Measurements from ENCODE around the gene CRTAC1.
A peak's percentile ranks its signal among the peaks of the same experiment; 100 is the strongest.

CRTAC1 gene, protein sequence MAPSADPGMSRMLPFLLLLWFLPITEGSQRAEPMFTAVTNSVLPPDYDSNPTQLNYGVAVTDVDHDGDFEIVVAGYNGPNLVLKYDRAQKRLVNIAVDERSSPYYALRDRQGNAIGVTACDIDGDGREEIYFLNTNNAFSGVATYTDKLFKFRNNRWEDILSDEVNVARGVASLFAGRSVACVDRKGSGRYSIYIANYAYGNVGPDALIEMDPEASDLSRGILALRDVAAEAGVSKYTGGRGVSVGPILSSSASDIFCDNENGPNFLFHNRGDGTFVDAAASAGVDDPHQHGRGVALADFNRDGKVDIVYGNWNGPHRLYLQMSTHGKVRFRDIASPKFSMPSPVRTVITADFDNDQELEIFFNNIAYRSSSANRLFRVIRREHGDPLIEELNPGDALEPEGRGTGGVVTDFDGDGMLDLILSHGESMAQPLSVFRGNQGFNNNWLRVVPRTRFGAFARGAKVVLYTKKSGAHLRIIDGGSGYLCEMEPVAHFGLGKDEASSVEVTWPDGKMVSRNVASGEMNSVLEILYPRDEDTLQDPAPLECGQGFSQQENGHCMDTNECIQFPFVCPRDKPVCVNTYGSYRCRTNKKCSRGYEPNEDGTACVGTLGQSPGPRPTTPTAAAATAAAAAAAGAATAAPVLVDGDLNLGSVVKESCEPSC

DNA sequence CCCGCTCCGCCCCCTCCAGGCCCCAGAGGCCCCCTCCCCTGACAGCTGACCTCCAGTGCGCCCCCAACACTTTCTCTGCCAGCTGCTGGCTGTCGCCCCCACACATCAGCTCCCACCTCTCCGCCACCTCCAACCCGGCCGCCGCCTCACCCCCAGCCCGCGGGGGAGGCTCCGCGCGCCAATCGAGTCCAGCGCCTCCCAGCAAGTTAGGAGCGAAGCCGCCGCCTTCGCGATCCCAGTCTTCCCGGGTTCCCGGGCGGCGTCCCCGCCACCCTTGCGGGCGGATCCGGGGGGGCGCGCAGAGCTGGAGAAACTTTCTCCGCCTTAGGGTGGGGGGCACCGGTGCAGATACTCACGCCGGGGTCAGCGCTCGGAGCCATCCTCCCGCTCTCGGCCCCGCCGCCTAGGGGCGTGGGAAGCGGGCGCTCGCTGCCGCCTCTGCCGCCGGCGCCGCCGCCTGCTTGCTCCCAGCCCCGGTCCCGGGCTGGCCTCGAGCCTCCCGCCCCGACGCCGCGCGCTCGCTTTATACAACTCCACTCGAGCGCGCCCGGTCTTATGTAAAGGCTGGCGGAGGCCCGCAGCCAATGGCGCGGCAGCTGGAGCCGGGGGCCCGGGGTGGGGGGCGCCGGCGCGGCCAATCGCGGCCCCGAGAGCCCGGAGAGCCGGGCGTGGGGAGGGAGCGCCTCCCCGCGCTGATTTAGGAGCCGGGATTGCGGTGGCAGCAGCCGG is at the start of gene CRTAC1:
TSS of gene CRTAC1 (minus strand) at position 529 of the 729 bp plus-strand sequence. CDS start at position 380, 149 bp downstream.
- Mint-ChIP-seq H3K4me1 (peaks cover 28% of the 10 kb centered on the region), H3K4me3 (peak within 1 kb of the TSS; percentile 68), H3K27me3 (ENCODE audit: low read depth, poor library complexity) (peaks cover 75% of the 10 kb centered on the region), H3K27ac (no peak within 1 kb of the TSS), H3K36me3 (ENCODE audit: low read depth) (no peaks in the 10 kb centered on the region), H3K9me3 (no peaks in the 10 kb centered on the region)
- peak; percentile 90 for DNase-seq
- no peak for TF ChIP-seq CTCF (IDR thresholded peaks at IDR 0.05)

- TF ChIP-seq CTCF (IDR thresholded peaks at IDR 0.05), result no peak
- H3K27me3 Mint-ChIP-seq (ENCODE audit: low read depth, poor library complexity), result peaks cover 63% of the 10 kb centered on the region
- H3K36me3 Mint-ChIP-seq (ENCODE audit: low read depth), result no peaks in the 10 kb centered on the region
- no peaks in the 10 kb centered on the region for H3K9me3 Mint-ChIP-seq
- no peak for DNase-seq
- no peak overlapping the region for H3K27ac Mint-ChIP-seq
- H3K4me3 Mint-ChIP-seq, result no peak overlapping the region
- H3K4me1 Mint-ChIP-seq, result no peaks in the 10 kb centered on the region
Observed at GRCh38 chr10:98078774-98079173, 48.4 kb upstream of the CRTAC1 start.

DNA sequence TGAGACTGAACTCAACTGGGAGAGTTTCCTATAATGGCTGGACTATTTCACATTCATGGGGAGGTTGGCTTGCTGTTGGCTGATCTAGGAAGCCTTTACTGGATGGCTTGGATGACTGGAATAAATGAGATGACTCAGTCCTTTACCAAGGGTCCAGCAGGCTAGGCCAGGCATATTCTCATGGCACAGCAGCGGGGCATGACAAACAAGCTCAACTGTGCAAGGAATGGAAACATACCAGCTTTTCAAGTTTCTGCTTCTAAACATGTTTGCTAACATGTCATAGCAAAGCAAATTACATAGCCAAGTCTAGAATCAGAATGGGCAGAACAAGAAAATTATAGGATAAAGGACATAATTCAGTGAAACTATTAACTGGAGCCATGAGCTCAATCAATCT is 46.8 kb upstream of the CRTAC1 start:
- no peak overlapping the region for H3K4me3 Mint-ChIP-seq
- H3K36me3 Mint-ChIP-seq (ENCODE audit: low read depth), result no peaks in the 10 kb centered on the region
- no peak for TF ChIP-seq CTCF (IDR thresholded peaks at IDR 0.05)
- H3K27ac Mint-ChIP-seq, result no peak overlapping the region
- DNase-seq, result no peak
- H3K9me3 Mint-ChIP-seq, result no peaks in the 10 kb centered on the region
- peaks cover 52% of the 10 kb centered on the region for H3K27me3 Mint-ChIP-seq (ENCODE audit: low read depth, poor library complexity)
- no peaks in the 10 kb centered on the region for H3K4me1 Mint-ChIP-seq

DNA sequence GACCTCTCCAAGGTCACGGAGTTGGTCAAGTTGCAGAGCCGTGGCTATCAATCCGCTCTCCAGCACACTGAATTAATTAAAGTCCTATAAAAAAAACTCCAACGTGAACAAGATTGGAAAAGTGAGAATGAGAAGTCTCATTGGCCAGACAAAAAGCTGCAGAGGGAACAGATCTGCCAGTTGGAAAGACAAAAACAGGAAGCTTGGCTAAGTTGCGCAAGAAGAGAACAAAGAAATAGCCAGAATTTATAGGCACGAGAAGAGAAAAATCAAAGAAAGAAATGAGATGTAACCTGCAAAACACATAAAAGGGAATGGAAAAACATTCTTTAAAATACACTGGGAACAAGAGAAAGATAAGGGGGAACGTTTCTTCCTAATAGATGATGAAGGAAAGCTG is 45.7 kb upstream of the CRTAC1 start:
- Mint-ChIP-seq H3K36me3 (ENCODE audit: low read depth) (no peaks in the 10 kb centered on the region), H3K4me3 (no peak overlapping the region), H3K27ac (no peak overlapping the region), H3K4me1 (no peaks in the 10 kb centered on the region), H3K9me3 (no peaks in the 10 kb centered on the region), H3K27me3 (ENCODE audit: low read depth, poor library complexity) (peaks cover 48% of the 10 kb centered on the region)
- no peak for TF ChIP-seq CTCF (IDR thresholded peaks at IDR 0.05)
- DNase-seq, result no peak

DNA sequence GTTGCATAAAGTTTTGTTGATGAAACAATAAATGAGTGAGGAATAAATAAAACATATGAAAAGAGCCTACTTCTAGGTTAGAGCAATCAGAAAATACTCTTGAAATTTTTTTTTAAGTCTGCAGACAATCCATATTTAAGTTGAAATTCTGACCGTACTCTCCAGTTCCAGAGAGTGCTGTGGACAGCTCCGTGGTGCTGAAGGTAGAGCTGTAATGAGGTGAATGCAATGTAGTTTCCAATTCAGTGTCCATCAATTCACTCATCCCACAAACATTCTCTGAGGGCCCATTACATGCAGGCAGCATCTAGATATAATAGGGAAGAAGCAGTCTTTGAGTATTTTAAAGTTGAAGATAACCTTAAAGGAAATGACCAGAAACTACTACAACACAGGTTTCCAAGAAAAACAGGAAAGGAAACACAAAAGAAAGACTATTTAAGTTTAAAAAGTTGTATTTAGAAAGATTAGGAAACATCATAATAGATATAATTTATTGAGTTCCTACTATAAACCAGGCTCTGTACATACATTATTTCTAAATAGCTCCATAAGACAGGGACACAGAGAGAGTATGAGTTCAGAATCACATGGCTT is 44.0 kb upstream of the CRTAC1 start:
- no peak overlapping the region for H3K27ac Mint-ChIP-seq
- H3K9me3 Mint-ChIP-seq, result no peaks in the 10 kb centered on the region
- no peaks in the 10 kb centered on the region for H3K36me3 Mint-ChIP-seq (ENCODE audit: low read depth)
- no peak for TF ChIP-seq CTCF (IDR thresholded peaks at IDR 0.05)
- DNase-seq, result peak; percentile 73
- no peaks in the 10 kb centered on the region for H3K4me1 Mint-ChIP-seq
- H3K4me3 Mint-ChIP-seq, result no peak overlapping the region
- peaks cover 39% of the 10 kb centered on the region for H3K27me3 Mint-ChIP-seq (ENCODE audit: low read depth, poor library complexity)
